Fibroblast of skin of back (primary cell): ENCODE measurements around the gene KDM1A.

ENCODE experiments used
- DNase-seq: peaks from one replicate; pipeline ENCODE4 v3.0.0-alpha.2; 2013

Gene KDM1A

GRCh38 chr1:23111600-23112535 lies 92.6 kb downstream of the KDM1A start:
- no peak for DNase-seq

GRCh38 chr1:23114424-23115079 lies 95.3 kb downstream of the KDM1A start:
- peak; percentile 54 for DNase-seq

DNA sequence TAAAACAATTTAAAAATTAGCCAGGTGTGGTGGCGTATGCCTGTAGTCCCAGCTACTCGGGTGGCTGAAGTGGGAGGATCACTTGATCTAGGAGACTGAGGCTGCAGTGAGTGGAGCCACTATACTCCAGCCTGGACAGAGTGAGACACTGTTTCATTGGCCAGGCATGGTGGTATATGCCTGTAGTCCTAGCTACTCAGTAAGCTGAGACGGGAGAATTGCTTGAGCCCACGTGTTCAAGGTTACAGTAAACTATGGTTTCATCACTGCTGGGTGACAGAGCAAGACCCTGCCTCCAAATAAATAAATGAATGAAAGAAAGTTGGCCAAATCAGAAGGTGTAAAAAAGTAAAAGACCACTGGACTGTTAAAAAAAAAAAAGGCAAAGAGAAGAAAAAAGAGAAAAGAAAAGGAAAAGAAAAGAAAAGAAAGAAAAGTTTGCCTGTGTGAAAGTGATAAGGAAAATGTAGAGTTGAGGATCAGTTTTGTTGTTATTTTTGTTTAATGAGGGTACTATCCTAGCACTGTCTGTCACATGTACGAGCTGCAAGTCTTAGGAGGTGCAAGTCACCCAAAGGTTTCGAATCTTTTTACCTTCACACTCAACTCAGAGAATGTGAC lies 97.1 kb downstream of the KDM1A start:
- DNase-seq: no peak

- no peak for DNase-seq
Observed at GRCh38 chr1:23116921-23117699, 97.8 kb downstream of the KDM1A start.

- DNase-seq: no peak
Observed at GRCh38 chr1:23118407-23118806, 99.1 kb downstream of the KDM1A start.

GRCh38 chr1:23118957-23119792 lies 99.9 kb downstream of the KDM1A start:
- peak; percentile 30 for DNase-seq

DNA sequence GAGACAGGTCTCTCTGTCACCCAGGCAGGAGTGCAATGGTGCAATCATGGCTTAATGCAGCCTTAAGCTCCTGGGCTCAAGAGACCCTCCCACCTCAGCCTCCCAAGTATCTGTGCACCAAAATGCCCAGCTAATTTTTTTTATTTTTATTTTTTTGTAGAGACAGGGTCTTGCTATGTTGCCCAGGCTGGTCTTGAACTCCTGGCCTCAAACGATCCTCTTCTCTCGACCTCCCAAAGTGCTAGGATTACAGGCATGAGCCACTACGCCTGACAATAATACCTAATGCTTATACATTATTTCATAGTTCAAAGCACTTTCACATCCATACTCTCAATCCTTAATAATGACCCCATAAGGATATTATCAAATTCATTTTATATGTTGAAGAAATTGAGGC lies 101.1 kb downstream of the KDM1A start:
- DNase-seq: no peak

GRCh38 chr1:23122023-23122748 lies 102.9 kb downstream of the KDM1A start:
- DNase-seq: peak; percentile 54

- DNase-seq: no peak
Observed at GRCh38 chr1:23122796-23123195, 103.5 kb downstream of the KDM1A start.

- no peak for DNase-seq
Observed at GRCh38 chr1:23123528-23123927, 104.3 kb downstream of the KDM1A start.

- DNase-seq: no peak
Observed at GRCh38 chr1:23124259-23125026, 105.2 kb downstream of the KDM1A start.

DNA sequence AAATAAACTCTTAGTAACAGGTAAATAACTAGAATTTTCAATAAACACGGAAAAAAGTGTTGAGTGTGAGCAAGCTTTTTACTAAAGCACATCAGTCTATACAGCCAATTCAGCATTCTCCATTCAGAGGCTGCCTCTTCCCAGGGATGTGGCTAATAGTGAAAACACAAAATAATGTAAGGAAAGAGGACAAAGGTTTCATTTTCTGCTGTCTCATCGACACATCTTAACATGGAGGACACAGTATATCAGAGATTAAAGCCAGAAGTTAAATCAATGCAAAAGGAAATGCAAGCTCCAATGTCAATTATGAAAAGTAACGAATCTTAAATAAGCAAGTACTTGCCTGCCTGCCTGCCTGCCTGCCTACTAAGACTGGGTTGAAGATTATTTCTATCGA lies 106.2 kb downstream of the KDM1A start:
- DNase-seq: no peak

DNA sequence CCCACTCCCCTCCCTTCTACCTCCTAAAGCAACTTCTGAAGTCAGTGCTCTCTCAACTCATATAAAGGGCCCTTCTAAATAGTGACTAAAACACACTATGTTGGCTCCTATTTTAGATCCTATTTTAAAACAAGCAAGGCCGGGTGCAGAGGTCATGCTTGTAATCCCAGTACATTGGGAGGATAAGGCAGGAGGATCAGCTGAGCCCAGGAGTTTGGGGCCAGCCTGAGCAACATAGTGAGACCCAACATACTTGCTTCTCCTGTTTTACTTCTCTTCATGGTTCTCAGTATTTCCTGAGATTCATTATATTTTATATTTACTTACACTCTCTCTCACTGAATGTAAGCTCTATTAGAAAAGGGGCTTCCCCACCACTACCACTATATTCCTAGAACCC lies 106.9 kb downstream of the KDM1A start:
- DNase-seq: no peak

DNA sequence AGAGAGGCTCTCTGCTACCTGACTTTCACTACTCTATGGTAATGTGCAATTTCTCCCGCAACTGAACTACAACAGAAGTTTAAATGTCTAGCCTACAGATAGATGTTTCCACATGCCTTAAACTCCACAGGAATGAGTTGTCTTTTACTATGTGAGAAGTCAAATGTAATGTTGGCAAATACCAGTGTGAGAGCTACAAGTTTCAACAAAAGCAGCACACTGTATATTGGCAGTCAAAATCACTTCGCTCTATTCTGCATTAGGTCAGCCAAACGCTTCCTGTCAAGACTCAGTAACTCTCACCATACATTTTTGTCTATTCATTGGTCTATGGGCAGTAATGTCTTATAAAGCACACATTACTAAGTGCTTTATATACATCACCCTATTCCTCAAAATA lies 107.5 kb downstream of the KDM1A start:
- DNase-seq: peak; percentile 75

GRCh38 chr1:23129846-23130245 lies 110.6 kb downstream of the KDM1A start:
- peak; percentile 68 for DNase-seq

- DNase-seq: no peak
Observed at GRCh38 chr1:23132033-23132432, 112.8 kb downstream of the KDM1A start.
